Fibroblast of upper back skin (primary cell): ENCODE results near the gene BRF1.

Source experiments
- DNase-seq: peaks from one replicate; pipeline ENCODE4 v3.0.0-alpha.2; 2013

BRF1 gene

DNA sequence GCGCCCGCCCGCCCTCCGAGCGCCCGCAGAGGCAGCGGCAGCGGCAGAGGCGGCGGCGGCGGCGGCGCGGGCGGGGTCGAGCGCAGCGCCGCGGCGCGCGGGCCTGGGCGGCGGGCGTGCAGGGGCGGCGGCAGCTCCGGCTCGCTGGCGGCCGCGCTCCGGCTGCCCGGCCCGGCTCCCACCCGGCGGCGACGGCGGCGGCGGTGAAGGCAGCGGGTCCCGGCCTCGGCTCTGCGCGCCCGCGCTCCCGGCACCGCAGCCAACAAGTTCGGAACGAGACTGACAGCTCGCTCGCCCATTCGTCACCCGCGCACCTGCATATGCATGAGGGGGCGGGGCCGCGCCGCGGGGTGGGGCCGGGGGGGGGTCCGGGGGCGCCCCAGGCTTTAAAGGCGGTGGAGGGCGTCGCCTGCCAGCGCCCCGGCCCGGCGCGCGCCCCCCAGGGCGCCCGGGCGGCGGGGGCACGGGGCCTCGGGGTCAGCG is 132.3 kb downstream of the BRF1 start, which contains the start of gene JAG2:
Gene JAG2, minus strand, starts transcription at position 281 of the 483 bp plus-strand sequence. CDS start 356 bp downstream, outside the sequence.
- no peak for DNase-seq

DNA sequence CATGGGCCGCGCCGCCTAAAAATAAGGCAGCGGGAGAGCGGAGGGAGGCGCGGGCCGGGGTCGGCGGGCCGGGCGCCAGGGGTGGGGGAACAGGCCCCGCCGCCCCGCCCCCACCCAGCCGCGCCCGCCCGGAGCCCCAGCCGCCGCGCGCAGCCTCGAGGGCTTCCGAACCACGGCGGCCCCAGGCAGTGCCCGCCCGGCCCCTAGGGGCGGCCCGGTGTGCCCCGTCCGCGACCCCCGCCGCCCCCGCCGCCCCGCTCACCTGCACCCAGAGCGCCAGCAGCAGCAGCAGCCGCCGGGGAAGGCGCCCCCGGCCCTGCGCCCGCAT is 132.7 kb downstream of the BRF1 start:
- DNase-seq: no peak

DNA sequence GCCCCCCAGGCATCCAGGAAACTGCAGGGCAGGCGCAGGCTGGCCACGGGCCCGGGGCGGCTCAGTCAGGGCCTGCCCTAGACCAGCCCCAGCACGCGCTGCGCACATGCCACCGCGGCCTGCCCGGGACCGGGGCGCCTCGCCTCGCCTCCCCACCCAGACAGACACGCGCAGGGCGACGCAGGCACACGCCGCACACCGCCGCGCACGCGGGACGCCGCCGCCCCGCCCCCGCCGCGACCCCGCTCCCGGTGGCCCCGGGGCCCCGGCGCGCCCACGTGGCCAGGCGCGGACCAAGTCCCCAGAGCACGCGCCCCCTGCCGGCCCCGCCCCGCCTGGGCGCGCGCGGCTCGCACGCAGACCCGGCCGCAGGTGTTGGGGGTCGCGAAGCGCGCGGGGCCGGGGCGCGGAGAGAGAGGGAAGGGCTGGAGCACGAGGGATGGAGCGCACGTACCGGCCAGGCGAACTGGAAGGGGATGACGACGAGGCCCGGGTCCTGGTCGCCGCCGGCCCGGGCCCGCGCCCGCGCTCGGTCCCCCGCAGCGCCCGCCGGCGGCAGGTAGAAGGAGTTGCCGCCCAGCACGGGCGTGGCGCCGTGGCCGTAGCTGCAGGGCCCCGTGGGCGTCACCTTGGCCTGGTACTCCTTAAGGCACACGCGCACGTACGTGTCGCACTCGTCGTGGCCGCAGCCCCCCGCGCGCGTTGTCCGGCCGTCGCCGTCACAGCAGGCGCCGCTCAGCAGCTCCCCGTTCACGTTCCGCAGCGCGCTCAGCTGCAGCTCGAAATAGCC is 133.3 kb downstream of the BRF1 start:
- DNase-seq: no peak

- no peak for DNase-seq
These were observed 134.1 kb downstream of the BRF1 start for GRCh38 chr14:105166571-105167302.

- DNase-seq: no peak
These were observed 134.9 kb downstream of the BRF1 start for GRCh38 chr14:105165761-105166485.

- no peak for DNase-seq
These were observed 135.6 kb downstream of the BRF1 start for GRCh38 chr14:105165134-105165704.

GRCh38 chr14:105163040-105163742 is 137.6 kb downstream of the BRF1 start:
- DNase-seq: no peak

DNA sequence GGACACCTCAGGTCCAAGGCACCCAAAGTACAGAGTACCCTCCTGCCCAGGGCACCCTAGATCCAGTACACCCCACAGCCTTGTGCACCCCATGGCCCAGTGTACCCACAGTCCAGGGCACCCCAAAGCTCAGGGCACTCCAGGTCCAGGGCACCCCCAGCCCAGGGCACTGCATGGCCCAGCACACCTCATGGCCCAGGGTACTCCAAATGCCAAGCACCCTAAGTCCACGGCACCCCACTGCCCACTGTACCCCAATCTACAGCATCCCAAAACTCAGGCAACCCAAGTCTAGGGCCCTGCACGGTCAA is 138.2 kb downstream of the BRF1 start:
- DNase-seq: no peak

GRCh38 chr14:105161964-105162668 is 138.7 kb downstream of the BRF1 start:
- no peak for DNase-seq

DNA sequence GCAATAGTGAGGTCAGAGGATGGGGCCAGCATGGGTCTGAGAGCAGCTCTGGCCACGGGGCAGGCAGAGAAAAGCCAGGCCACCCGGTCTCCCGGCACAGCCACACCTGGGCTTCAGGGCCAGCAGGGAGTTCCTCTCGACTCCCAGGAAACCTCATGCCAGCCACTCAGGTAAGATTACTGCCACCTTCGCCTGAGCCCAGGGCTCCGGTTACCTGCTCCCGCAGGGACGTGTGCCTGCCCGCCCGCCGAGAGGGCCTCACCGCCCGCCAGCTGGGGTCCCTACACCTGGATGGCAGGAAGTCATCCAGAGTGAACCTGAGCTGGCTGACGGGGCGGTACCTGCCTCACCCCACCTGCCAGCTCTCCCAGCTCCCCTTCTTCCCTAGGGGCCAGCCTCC is 139.5 kb downstream of the BRF1 start:
- DNase-seq: no peak

- DNase-seq: no peak
These were observed 140.0 kb downstream of the BRF1 start for GRCh38 chr14:105160776-105161175.

DNA sequence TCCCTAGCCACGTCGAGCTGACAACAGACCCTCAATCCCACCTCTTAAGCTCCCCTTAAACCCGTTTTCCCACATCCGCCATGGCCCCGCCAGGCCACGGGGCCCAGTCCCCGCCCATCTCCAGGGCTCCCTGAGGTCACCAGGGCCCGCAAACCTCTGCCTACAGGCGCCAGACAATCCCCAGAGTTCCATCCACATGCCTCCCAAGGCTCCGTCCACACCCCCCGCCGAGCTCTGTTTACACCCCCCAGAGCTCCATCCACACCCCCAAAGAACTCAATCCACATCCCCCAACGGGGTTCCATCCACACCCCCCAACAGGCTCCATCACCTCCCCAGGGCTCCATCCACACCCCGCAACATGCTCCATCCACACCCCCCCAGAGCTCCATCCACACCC is 141.5 kb downstream of the BRF1 start:
- DNase-seq: no peak
